ENCODE results near the gene IL32.

Gene IL32

GRCh38 chr16:3087243-3088235 is 22.1 kb downstream of the IL32 start:
- H3K4me3 ChIP-seq, result peak overlapping the region; percentile 55
- no peak for DNase-seq (ENCODE audit: low spot score)
- H3K27ac ChIP-seq, result peak overlapping the region in 1 of 2 donors; percentile 63
- TF ChIP-seq CTCF (IDR thresholded peaks at IDR 0.05), result no peak

- H3K4me3 ChIP-seq, result no peak overlapping the region
- no peak for DNase-seq (ENCODE audit: low spot score)
- no peak for TF ChIP-seq CTCF (IDR thresholded peaks at IDR 0.05)
- no peak overlapping the region for H3K27ac ChIP-seq
Measured at GRCh38 chr16:3088450-3088849, 23.0 kb downstream of the IL32 start.

- DNase-seq (ENCODE audit: low spot score), result no peak
- H3K27ac ChIP-seq, result no peak overlapping the region
- no peak overlapping the region for H3K4me3 ChIP-seq
- no peak for TF ChIP-seq CTCF (IDR thresholded peaks at IDR 0.05)
Measured at GRCh38 chr16:3088925-3089716, 23.7 kb downstream of the IL32 start.

- Histone ChIP-seq H3K4me3 (no peak overlapping the region), H3K27ac (no peak overlapping the region)
- no peak for TF ChIP-seq CTCF (IDR thresholded peaks at IDR 0.05)
- no peak for DNase-seq (ENCODE audit: low spot score)
Measured at GRCh38 chr16:3089717-3090592, 24.5 kb downstream of the IL32 start.

- H3K27ac ChIP-seq, result no peak overlapping the region
Measured at GRCh38 chr16:3091551-3091950, 26.1 kb downstream of the IL32 start.

More at GRCh38 chr16:3091551-3091950, 26.1 kb downstream of the IL32 start:
- H3K4me3 ChIP-seq, result no peak overlapping the region
- TF ChIP-seq CTCF (IDR thresholded peaks at IDR 0.05), result no peak
- DNase-seq (ENCODE audit: low spot score), result no peak
